ENCODE measurements around the gene CFAP91.

Gene CFAP91

DNA sequence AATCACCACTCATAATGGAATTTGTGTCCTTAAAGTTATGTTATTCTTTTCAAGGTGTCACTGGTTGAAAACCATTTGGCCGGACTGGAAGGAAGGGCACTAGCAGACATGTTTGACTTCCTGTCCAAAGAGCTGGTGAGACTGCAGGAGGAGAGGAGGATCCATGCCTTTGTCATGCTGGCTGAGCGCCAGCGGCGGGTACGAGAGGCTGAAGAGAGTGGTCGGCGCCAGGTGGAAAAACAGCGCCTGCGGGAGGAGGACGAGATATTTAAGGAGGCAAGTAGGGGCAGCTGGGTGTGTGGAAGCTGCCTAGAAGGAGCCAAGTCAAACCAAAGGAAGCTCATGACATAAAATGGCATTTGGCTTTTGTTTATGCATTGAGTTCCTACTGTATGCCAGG lies 41.1 kb downstream of the CFAP91 start:
- no peak for DNase-seq (ENCODE audit: low spot score)

- DNase-seq (ENCODE audit: low spot score) = no peak
Measured at GRCh38 chr3:119745942-119746341, 43.1 kb downstream of the CFAP91 start.

DNA sequence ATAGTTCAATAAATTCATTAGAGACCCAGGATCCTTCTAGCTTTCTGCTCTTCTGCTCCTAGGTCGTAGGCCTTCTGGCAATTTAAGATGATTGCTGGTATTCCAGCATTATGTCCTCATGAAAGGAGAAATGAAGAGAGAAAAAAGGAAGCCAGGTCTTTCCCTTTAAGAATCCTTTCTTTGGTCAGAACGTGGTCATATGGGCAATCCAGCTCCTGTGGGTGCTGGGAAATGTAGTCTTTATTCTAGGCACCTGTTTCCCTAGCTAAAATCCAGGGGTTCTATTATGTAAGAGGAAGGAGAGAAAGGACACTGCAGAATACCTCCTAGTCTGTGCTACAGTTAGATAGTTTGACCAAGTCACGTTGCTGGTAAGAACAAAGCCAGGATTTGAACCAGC lies 43.6 kb downstream of the CFAP91 start:
- DNase-seq (ENCODE audit: low spot score) = no peak

DNA sequence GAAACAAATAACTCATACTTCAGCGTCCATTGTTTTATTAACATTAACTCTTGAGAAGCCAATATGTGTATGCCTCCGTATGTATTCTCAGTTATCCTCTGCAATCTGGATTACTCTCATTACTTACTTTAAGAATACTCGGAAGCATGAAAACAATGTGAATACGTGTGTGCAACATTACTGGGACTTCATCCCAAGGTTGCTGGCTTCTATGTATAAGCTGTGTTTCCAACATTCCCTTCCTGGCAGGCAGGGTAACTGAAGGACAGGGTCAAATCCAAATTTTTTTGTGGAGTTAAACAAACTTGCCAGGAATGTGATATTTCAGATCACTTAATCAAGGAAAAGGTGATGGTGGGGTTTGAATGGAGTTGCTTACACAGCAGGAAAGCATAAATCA lies 44.5 kb downstream of the CFAP91 start:
- DNase-seq (ENCODE audit: low spot score) = no peak

GRCh38 chr3:119748991-119749390 lies 46.2 kb downstream of the CFAP91 start:
- no peak for DNase-seq (ENCODE audit: low spot score)

DNA sequence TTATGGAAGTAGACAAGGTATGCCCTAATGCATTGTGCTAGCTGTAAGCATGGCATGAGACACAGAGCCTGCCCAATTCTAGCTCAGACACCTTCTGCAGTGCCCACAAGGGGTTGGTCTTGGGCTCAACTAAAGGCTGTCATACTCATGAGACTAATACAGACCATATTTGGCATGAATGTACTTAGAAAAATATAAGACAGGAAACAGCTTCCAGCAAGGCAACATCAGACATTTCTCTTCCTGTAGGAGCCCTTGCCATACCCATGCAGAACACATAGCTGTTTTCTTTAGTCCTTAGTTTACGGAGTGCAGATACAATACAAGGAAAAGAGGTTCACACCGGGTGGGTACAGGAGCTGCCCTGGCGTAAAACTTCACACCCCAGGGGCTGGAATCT lies 48.6 kb downstream of the CFAP91 start:
- DNase-seq (ENCODE audit: low spot score) = no peak

Data from pons (tissue), 1 donor.